Esophagus squamous epithelium (tissue), 4 donors: Measurements from ENCODE around the gene NACA.

Experiments used
- CTCF ChIP-seq, 6 experiments: fragments of 450-650 bp in 4 of 6; fragments of 200-600 bp in 2 of 6; sonication (generic) in 2 of 6; IDR thresholded peaks; one replicate each; pipeline ENCODE4 v1.5.1; 2016 to 2019; ENCODE audit warnings: antibody characterized with exemption in 6 of 6, mild to moderate bottlenecking in 4 of 6, moderate library complexity in 4 of 6
- POLR2A ChIP-seq, 4 donors: fragments of 450-650 bp; IDR thresholded peaks; one replicate each; pipeline ENCODE4 v1.6.1; 2017; ENCODE audit warnings: antibody characterized with exemption in 4 of 4, mild to moderate bottlenecking in 4 of 4, moderate library complexity in 3 of 4

GRCh38 chr12:56724972-56725722, at the start of gene NACA:
- TF ChIP-seq CTCF (IDR thresholded peaks at IDR 0.05): no peak
- peak in 3 of 4 donors; percentile 87 to 97 (median 93) for TF ChIP-seq POLR2A (IDR thresholded peaks at IDR 0.05)
